GM21360 (cell line): ENCODE results near the gene OST4.

Experiments
- ATAC-seq: cut with Tn5 transposase; IDR thresholded peaks from one replicate; pipeline ENCODE4 v1.9.1; 2021; ENCODE audit warnings: mild to moderate bottlenecking, moderate library complexity; ENCODE audit not compliant: unreplicated experiment

The OST4 gene

DNA sequence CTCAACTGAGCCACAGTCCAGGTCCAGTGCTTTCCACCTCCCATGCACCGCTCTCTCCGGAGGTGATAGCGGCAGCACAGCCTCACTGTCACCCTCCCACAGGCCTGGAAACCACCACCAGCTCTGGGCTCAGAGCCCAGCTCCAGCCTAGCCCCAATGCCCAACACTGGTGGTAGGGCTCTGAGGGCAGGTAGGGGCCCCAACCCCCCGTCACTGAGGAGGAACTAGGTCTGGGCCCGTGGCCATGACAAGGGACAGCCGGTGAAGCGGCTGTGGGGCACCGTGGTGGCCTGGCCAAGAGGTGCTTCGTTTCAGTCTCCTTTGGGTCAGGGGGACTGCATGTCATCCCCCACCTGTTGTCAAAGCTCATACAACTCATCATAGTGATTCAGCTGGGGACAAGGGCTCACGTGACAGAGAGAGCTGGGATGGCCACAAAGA, 44.2 kb downstream of the OST4 start:
- no peak for ATAC-seq

DNA sequence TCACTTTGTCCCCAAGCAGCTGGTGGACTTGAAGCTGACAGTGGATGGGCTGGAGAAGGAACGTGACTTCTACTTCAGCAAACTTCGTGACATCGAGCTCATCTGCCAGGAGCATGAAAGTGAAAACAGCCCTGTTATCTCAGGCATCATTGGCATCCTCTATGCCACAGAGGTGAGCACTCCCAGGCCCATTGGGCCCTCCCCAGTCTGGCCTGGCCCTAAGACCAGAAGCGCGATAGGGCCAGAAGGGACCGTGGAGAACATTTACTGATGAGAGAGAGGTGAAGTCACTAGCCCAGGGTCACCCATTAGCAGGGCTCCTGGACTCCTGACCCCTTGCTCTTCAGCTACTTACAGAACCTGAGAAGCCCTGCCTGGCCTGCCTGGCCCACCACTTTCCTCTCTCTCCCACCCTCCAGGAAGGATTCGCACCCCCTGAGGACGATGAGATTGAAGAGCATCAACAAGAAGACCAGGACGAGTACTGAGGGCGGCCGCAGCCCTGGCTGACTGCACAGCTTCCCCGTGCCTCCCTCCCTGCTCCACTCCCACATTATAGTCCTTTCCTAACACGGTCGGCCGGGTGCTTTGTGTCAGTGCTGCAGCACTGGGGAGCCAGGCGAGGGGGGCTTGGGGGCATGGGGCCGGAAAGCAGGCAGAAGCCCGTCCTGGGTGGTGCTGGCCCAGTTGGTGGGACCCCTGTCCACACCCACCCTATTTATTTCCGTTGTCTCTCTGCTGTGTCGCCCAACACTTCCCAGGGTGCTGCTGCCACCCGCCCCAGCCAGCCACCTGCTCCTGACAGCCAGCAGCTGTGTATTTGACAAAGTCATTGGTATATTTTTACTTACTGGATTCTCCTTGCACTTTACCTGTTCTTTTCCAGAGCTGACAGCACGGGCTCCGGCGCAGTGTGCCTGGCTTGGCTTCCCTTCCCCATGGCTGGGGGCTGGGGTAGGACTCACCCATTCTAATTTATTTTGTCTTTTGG, 45.3 kb downstream of the OST4 start:
- no peak for ATAC-seq

DNA sequence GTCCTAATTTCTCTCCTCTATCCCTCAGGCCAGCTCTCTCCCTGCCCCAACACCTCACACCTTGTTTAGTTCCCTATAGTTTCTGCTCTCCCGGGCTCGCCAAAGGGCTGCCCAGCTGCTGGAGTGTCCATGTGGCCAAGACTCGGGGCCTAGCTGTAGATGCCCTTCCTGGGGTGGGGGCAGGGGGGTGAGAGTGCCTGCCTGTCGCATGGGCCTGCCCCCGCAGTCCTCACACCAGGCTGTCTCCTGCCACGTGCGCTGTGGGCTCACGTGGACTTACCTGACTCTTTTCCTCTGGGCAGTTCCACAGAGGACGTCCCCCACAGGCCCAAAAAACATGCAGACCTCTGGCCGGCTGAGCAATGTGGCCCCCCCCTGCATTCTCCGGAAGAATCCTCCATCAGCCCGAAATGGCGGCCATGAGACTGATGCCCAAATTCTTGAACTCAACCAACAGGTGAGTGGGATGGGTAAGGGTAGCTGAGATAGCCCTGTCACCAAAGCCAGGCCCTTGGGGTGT, 46.1 kb downstream of the OST4 start:
- no peak for ATAC-seq

- no peak for ATAC-seq
These were observed 46.6 kb downstream of the OST4 start for GRCh38 chr2:27024812-27025211.

GRCh38 chr2:27024188-27024587, 47.3 kb downstream of the OST4 start:
- no peak for ATAC-seq

DNA sequence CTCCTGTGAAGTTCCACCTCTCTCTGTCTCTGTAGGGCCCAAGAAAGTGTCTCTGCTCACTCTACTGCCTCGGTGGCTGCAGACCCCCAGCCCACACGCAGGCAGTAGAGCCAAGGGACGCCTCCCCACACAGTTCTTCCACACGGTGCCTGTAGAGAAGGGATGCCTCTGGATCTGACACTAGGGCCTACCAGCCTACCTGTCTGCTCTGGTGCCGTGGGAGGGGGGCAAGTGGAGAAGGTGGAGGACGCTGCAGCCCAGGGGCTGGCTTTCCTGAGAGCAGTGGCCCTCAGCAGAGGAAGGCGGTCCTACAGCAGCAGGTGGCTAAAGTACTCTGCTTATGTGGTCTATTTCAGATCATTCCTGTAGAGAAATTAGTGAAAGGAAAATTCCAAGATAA, 47.7 kb downstream of the OST4 start:
- no peak for ATAC-seq

- no peak for ATAC-seq
These were observed 50.0 kb downstream of the OST4 start for GRCh38 chr2:27021253-27022049.
